HEK293 (cell line): ENCODE results near the gene STXBP4.

Experiments used
- CTCF ChIP-seq: fragments of 450-650 bp; formaldehyde crosslinking; IDR thresholded peaks from 2 replicates; pipeline ENCODE4 v1.5.1; 2016; ENCODE audit warnings: missing biosample characterization, missing genetic modification characterization
- KLF10 ChIP-seq: fragments of 450-650 bp; IDR thresholded peaks from 2 replicates; pipeline ENCODE4 v1.5.1; 2018; ENCODE audit warnings: missing biosample characterization, mild to moderate bottlenecking, missing genetic modification characterization
- PRDM10 ChIP-seq: fragments of 450-650 bp; formaldehyde crosslinking; IDR thresholded peaks from 2 replicates; pipeline ENCODE4 v1.5.1; 2016; ENCODE audit warnings: missing biosample characterization, missing genetic modification characterization
- REST ChIP-seq: fragments of 450-650 bp; formaldehyde crosslinking; IDR thresholded peaks from 2 replicates; pipeline ENCODE4 v1.5.1; 2016; ENCODE audit warnings: missing biosample characterization, missing genetic modification characterization
- ZBTB21 ChIP-seq: fragments of 450-650 bp; formaldehyde crosslinking; IDR thresholded peaks from 2 replicates; pipeline ENCODE4 v1.5.1; 2017; ENCODE audit warnings: missing biosample characterization, missing genetic modification characterization

GRCh38 chr17:55219934-55220333 is 251.4 kb downstream of the STXBP4 start:
- TF ChIP-seq REST (no peak), CTCF (tag by site-specific recombination) (no peak), ZBTB21 (tag by site-specific recombination) (no peak), PRDM10 (tag by site-specific recombination) (no peak), KLF10 (tag by site-specific recombination) (no peak)
